HepG2 (cell line): ENCODE measurements around the gene HAGHL. TPM values are rescaled to one million over a fixed set of nuclear protein-coding genes. Genes with fewer than 3 reads are reported as not detected.

Source experiments
- ATF1 ChIP-seq: IDR thresholded peaks from 2 replicates; pipeline ENCODE4 v1.6.1; 2016; ENCODE audit warnings: mild to moderate bottlenecking, control low read depth
- HBP1 ChIP-seq: IDR thresholded peaks from 2 replicates; pipeline ENCODE4 v1.6.1; 2016; ENCODE audit warnings: low read depth, control low read depth
- IRF1 ChIP-seq: sonication (generic); formaldehyde crosslinking; IDR thresholded peaks from 2 replicates; pipeline ENCODE4 v1.4.0; 2020; ENCODE audit warnings: low read depth, mild to moderate bottlenecking, missing genetic modification reagents
- MED1 ChIP-seq: sonication (generic); formaldehyde crosslinking; IDR thresholded peaks from 2 replicates; pipeline ENCODE4 v1.4.0; 2020; ENCODE audit warnings: missing genetic modification reagents
- MIER2 ChIP-seq: IDR thresholded peaks from 2 replicates; pipeline ENCODE4 v1.6.1; 2016; ENCODE audit warnings: missing biosample characterization, missing genetic modification reagents
- TAF1 ChIP-seq: sonication (generic); formaldehyde crosslinking; IDR thresholded peaks from 2 replicates; pipeline ENCODE4 v1.4.0; 2020; ENCODE audit warnings: missing genetic modification reagents
- ZBTB42 ChIP-seq: sonication (generic); formaldehyde crosslinking; IDR thresholded peaks from 2 replicates; pipeline ENCODE4 v1.5.0; 2020; ENCODE audit warnings: mild to moderate bottlenecking, missing genetic modification reagents
- ZBTB7B ChIP-seq: sonication (generic); formaldehyde crosslinking; IDR thresholded peaks from 2 replicates; pipeline ENCODE4 v1.4.0; 2020; ENCODE audit warnings: missing genetic modification reagents
- ZFP36L1 ChIP-seq: sonication (generic); formaldehyde crosslinking; IDR thresholded peaks from 2 replicates; pipeline ENCODE4 v1.8.0; 2022; ENCODE audit warnings: mild to moderate bottlenecking, missing genetic modification reagents, moderate library complexity
- ZNF225 ChIP-seq: sonication (generic); formaldehyde crosslinking; IDR thresholded peaks from 2 replicates; pipeline ENCODE4 v1.4.0; 2020; ENCODE audit warnings: mild to moderate bottlenecking, missing genetic modification reagents
- ZNF260 ChIP-seq: sonication (generic); formaldehyde crosslinking; IDR thresholded peaks from 2 replicates; pipeline ENCODE4 v1.4.0; 2020; ENCODE audit warnings: missing genetic modification reagents, low read depth, mild to moderate bottlenecking, borderline replicate concordance
- ZNF281 ChIP-seq: sonication (generic); formaldehyde crosslinking; IDR thresholded peaks from 2 replicates; pipeline ENCODE4 v1.4.0; 2020; ENCODE audit warnings: missing genetic modification reagents, borderline replicate concordance
- ZNF333 ChIP-seq: sonication (generic); formaldehyde crosslinking; IDR thresholded peaks from 2 replicates; pipeline ENCODE4 v1.4.0; 2020; ENCODE audit warnings: mild to moderate bottlenecking, missing genetic modification reagents, borderline replicate concordance
- ZNF564 ChIP-seq: sonication (generic); formaldehyde crosslinking; IDR thresholded peaks from 2 replicates; pipeline ENCODE4 v1.8.1; 2023; ENCODE audit warnings: mild to moderate bottlenecking, missing genetic modification reagents
- ZNF629 ChIP-seq: sonication (generic); formaldehyde crosslinking; conservative IDR thresholded peaks from 2 replicates; pipeline ENCODE4 v1.5.0; 2020; ENCODE audit warnings: missing genetic modification reagents
- ZNF687 ChIP-seq: sonication (generic); formaldehyde crosslinking; IDR thresholded peaks from 2 replicates; pipeline ENCODE4 v1.5.1; 2020; ENCODE audit warnings: mild to moderate bottlenecking, missing genetic modification reagents, moderate library complexity
- ZNF691 ChIP-seq: sonication (generic); formaldehyde crosslinking; IDR thresholded peaks from 2 replicates; pipeline ENCODE4 v1.4.0; 2020; ENCODE audit warnings: missing genetic modification reagents, low read depth, mild to moderate bottlenecking, borderline replicate concordance
- ZSCAN5A ChIP-seq: sonication (generic); formaldehyde crosslinking; IDR thresholded peaks from 2 replicates; pipeline ENCODE4 v1.8.0; 2022; ENCODE audit warnings: mild to moderate bottlenecking, missing genetic modification reagents, borderline replicate concordance
- ZZZ3 ChIP-seq: sonication (generic); formaldehyde crosslinking; IDR thresholded peaks from 2 replicates; pipeline ENCODE4 v1.4.0; 2020; ENCODE audit warnings: missing genetic modification reagents, mild to moderate bottlenecking, borderline replicate concordance
- polyA plus RNA-seq, 8 experiments: library from polyadenylated mRNA; depleted of rRNA in 3 of 8; stranded (reverse) in 7 of 8; unstranded in 1 of 8; fragments of >200 nt; fragmentation: Illumina TruSeq in 4 of 8; extraction: Trizol in 4 of 8; gene quantifications; 2 replicates each; pipeline versions ENCODE4 v1.2.1 to v1.2.3, GENCODE V29; 2011 to 2016; ENCODE audit warnings: low read depth in 4 of 8, missing spikeins in 1 of 8, mixed read lengths in 1 of 8; ENCODE audit not compliant: insufficient read depth in 1 of 8
- total RNA-seq, 5 experiments: library from RNA; depleted of rRNA; stranded (reverse); fragments of >200 nt; fragmentation: Illumina TruSeq; extraction: Trizol; gene quantifications; 2 replicates each; pipeline ENCODE4 v1.2.3, GENCODE V29; 2016; ENCODE audit warnings: low read depth in 1 of 5

HAGHL gene
- total and polyA plus RNA-seq, 2 of the 13 experiments (the other 11 are each of a cell fraction or from before 2014, with no cell fraction given) = 3.4 to 8.4 TPM

GRCh38 chr16:745739-746138 lies 18.8 kb downstream of the HAGHL start (continued):
- TF ChIP-seq ZNF281 (CRISPR knock-in tag) = peak; percentile 55; the same call in 1 of the 2 replicates
- TF ChIP-seq ZNF629 (CRISPR knock-in tag) = no peak
- TF ChIP-seq ZNF564 = no peak
- no peak for TF ChIP-seq ZSCAN5A (CRISPR knock-in tag)
- 0 out of 2 replicates have a peak, but pooled peaks have one; percentile 30 for TF ChIP-seq ZBTB7B (CRISPR knock-in tag)
- TF ChIP-seq HBP1 (CRISPR knock-in tag) = no peak
- TF ChIP-seq ZNF687 (CRISPR knock-in tag) = no peak; the same call in 1 of the 2 replicates
- no peak for TF ChIP-seq ATF1 (CRISPR knock-in tag)
- no peak for TF ChIP-seq MIER2 (CRISPR knock-in tag)
- TF ChIP-seq ZFP36L1 (CRISPR knock-in tag) = no peak
- TF ChIP-seq ZZZ3 (CRISPR knock-in tag) = no peak
- TF ChIP-seq MED1 (CRISPR knock-in tag) = no peak
- TF ChIP-seq ZBTB42 = no peak
- no peak for TF ChIP-seq ZNF260 (CRISPR knock-in tag)
- TF ChIP-seq ZNF691 = no peak
- TF ChIP-seq ZNF225 (CRISPR knock-in tag) = no peak
- no peak for TF ChIP-seq TAF1
- no peak for TF ChIP-seq IRF1 (CRISPR knock-in tag)
- TF ChIP-seq ZNF333 (CRISPR knock-in tag) = no peak
